Stomach (tissue), 9 donors: ENCODE results near the gene RPS15. TPM values are rescaled to one million over a fixed set of nuclear protein-coding genes. Genes with fewer than 3 reads are reported as not detected.

ENCODE experiments used
- DNase-seq, 2 donors: peaks; one replicate each; pipeline versions ENCODE4 v3.0.0 to v3.0.0-alpha.2; 2013 to 2019
- H3K27ac ChIP-seq, 5 donors: fragments of 200-600 bp in 4 of 5; sonication (generic) in 4 of 5; one replicate each; pipeline ENCODE4 v1.5.1; 2013 to 2019; ENCODE audit warnings: mild to moderate bottlenecking in 1 of 5, moderate library complexity in 1 of 5
- H3K27me3 ChIP-seq, 3 donors: fragments of 200-600 bp; sonication (generic); one replicate each; pipeline ENCODE4 v1.5.1; 2017 to 2019; ENCODE audit warnings: mixed run types in 1 of 3
- H3K36me3 ChIP-seq, 4 donors: fragments of 200-600 bp; sonication (generic); 1 replicate in 3 of 4; 2 replicates in 1 of 4; pipeline ENCODE4 v1.5.1; 2016 to 2019
- H3K4me1 ChIP-seq, 4 donors: fragments of 200-600 bp; sonication (generic); one replicate each; pipeline ENCODE4 v1.5.1; 2016 to 2019
- H3K4me3 ChIP-seq, 4 donors: fragments of 200-600 bp; sonication (generic) in 3 of 4; one replicate each; pipeline ENCODE4 v1.5.1; 2016 to 2019; ENCODE audit warnings: mild to moderate bottlenecking in 1 of 4
- H3K9me3 ChIP-seq, 4 donors: fragments of 200-600 bp; sonication (generic); one replicate each; pipeline ENCODE4 v1.5.1; 2016 to 2019
- EP300 ChIP-seq: sonication (generic); formaldehyde crosslinking; IDR thresholded peaks from one replicate; pipeline ENCODE4 v1.6.1; 2017; ENCODE audit warnings: antibody characterized with exemption
- POLR2A ChIP-seq, 4 donors: fragments of 450-650 bp; IDR thresholded peaks; one replicate each; pipeline ENCODE4 v1.6.1; 2016; ENCODE audit warnings: antibody characterized with exemption in 4 of 4, control low read depth in 2 of 4, mild to moderate bottlenecking in 1 of 4, moderate library complexity in 1 of 4
- POLR2AphosphoS5 ChIP-seq, 3 donors: sonication (generic); formaldehyde crosslinking; IDR thresholded peaks; one replicate each; pipeline ENCODE4 v1.6.1; 2016; ENCODE audit warnings: antibody characterized with exemption in 3 of 3
- WGBS, 5 donors: extraction: QIAGEN DNeasy Blood & Tissue Kit in 3 of 5; methylation state at CpG; one replicate each; pipeline versions ENCODE4 v1.1.5 to v1.1.7; 2013 to 2018; 5-methylcytosine and 5-hydroxymethylcytosine counted together
- intact Hi-C: fragments of 100-400 bp; cut with DNase I; formaldehyde crosslinking; loops from one replicate; pipeline ENCODE4 v1.15.1; 2023; ENCODE audit warnings: low total_unique reads
- polyA plus RNA-seq, 3 donors: library from polyadenylated mRNA; stranded (reverse); fragments of 200-250 nt; gene quantifications; one replicate each; pipeline ENCODE4 v1.2.3, GENCODE V29; 2013
- total RNA-seq, 5 donors: library from RNA; depleted of rRNA; stranded (reverse); fragments of >200 nt; gene quantifications; one replicate each; pipeline versions ENCODE4 v1.1.0 to v1.2.3, GENCODE V29; 2014 to 2016
- TF ChIP-seq, protein P1 (sequence below), 7 experiments: fragments of 450-650 bp in 4 of 7; fragments of 200-600 bp in 3 of 7; sonication (generic) in 3 of 7; IDR thresholded peaks; one replicate each; pipeline ENCODE4 v1.5.1; 2016 to 2019; ENCODE audit warnings: antibody characterized with exemption in 7 of 7, control low read depth in 2 of 7, mild to moderate bottlenecking in 1 of 7
- donor health status: healthy with polysubstance abuse.
- donor health status: Bipolar disorder and iron deficiency.
- donor health status: healthy.

Gene RPS15
- total and polyA plus RNA-seq, 8 donors = 428 to 4,539 (median 2,187) TPM

DNA sequence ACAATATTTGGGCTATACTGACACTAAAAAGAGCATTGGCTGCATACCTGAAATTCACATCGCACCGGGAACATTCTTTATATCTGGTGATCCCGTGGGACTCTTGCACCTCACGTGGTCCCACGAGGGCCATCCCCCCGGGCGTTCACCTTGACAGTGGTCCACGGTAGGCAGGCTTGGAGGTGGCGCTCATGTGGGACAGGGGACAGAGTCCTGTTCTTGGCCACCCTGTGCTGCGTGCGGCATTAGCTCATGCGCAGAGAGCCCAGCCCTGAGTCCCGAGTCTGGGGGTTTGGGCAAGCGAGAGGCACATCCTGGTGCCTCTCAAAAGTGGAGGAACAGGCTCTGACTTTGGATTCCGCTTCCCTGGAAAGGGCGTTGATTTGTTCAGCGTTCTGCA is 44.4 kb upstream of the RPS15 start:
- no peaks in the 10 kb centered on the region for H3K9me3 ChIP-seq
- H3K36me3 ChIP-seq = peaks cover 34 to 60% (median 57%) of the 10 kb centered on the region in 4 donors
- intact Hi-C loops = no loop called here
- no peaks in the 10 kb centered on the region for H3K27me3 ChIP-seq
- WGBS, 5 donors = 69 to 88% (median 74%) methylated on average over 12 to 17 of the region's 17 CpGs
- H3K4me3 ChIP-seq = no peak overlapping the region
- H3K4me1 ChIP-seq = peaks cover 23 to 33% (median 30%) of the 10 kb centered on the region in 4 donors
- H3K27ac ChIP-seq = no peak overlapping the region
- DNase-seq = no peak
- TF ChIP-seq EP300 (no peak), POLR2A (IDR thresholded peaks at IDR 0.05) (no peak), POLR2AphosphoS5 (IDR thresholded peaks at IDR 0.05) (no peak)
- TF ChIP-seq, protein P1, sequence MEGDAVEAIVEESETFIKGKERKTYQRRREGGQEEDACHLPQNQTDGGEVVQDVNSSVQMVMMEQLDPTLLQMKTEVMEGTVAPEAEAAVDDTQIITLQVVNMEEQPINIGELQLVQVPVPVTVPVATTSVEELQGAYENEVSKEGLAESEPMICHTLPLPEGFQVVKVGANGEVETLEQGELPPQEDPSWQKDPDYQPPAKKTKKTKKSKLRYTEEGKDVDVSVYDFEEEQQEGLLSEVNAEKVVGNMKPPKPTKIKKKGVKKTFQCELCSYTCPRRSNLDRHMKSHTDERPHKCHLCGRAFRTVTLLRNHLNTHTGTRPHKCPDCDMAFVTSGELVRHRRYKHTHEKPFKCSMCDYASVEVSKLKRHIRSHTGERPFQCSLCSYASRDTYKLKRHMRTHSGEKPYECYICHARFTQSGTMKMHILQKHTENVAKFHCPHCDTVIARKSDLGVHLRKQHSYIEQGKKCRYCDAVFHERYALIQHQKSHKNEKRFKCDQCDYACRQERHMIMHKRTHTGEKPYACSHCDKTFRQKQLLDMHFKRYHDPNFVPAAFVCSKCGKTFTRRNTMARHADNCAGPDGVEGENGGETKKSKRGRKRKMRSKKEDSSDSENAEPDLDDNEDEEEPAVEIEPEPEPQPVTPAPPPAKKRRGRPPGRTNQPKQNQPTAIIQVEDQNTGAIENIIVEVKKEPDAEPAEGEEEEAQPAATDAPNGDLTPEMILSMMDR (IDR thresholded peaks at IDR 0.05) = no peak

DNA sequence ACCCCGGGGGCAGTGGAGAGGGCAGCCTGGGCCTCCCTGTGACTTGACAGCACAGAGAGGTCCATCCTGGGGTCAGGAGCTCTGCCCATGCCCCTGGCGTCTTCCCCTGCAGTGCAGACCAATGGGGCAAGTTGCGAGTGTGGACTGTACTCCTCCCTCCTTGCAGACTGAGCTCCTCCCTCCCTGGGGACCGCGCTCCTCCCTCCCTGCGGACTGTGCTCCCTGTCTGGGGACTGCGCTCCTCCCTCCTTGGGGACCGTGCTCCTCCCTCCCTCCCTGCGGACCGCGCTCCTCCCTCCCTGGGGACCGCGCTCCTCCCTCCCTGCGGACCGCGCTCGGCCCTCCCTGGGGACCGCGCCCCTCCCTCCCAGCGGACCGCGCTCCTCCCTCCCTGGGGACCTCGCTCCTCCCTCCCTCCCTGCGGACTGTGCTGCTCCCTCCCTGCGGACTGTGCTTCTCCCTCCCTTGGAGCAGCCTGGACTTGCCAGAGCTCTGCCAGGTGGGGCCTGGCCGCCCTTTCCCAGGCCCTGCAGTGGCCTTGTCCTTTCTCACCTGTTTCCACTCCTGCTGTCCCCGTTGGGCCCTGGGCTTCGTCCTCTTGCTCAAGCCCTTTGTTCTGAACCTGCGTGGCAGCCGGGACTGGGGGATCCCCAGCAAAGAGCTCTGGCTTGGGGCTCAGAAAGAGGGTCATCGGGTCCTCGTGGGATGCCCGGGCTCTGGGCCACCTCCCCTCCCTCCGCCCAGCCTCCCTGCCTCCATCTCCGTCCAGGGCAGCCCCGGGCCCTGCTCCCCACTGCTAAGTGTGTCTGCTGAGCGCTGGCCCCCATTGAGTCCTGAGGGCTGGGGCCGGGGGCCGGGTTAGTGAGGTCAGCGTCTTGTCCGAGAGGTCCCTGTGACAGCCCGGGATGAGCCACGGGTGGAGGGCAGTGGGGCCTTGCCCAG is 43.7 kb upstream of the RPS15 start:
- no peaks in the 10 kb centered on the region for H3K27me3 ChIP-seq
- H3K9me3 ChIP-seq = no peaks in the 10 kb centered on the region
- DNase-seq = peak; percentile 57 to 82
- intact Hi-C loops = no loop called here
- peak overlapping the region in 1 of 5 donors; percentile 20 for H3K27ac ChIP-seq
- no peak for TF ChIP-seq EP300
- TF ChIP-seq POLR2A (IDR thresholded peaks at IDR 0.05) = no peak
- TF ChIP-seq, protein P1 (IDR thresholded peaks at IDR 0.05) = no peak
- TF ChIP-seq POLR2AphosphoS5 (IDR thresholded peaks at IDR 0.05) = no peak
- peaks cover 27 to 53% (median 50%) of the 10 kb centered on the region in 4 donors for H3K36me3 ChIP-seq
- H3K4me3 ChIP-seq = peak overlapping the region in 1 of 4 donors; percentile 26
- 38 to 59% (median 50%) methylated on average over 24 to 43 of the region's 43 CpGs for WGBS, 5 donors
- H3K4me1 ChIP-seq = peaks cover 23 to 34% (median 33%) of the 10 kb centered on the region in 4 donors

DNA sequence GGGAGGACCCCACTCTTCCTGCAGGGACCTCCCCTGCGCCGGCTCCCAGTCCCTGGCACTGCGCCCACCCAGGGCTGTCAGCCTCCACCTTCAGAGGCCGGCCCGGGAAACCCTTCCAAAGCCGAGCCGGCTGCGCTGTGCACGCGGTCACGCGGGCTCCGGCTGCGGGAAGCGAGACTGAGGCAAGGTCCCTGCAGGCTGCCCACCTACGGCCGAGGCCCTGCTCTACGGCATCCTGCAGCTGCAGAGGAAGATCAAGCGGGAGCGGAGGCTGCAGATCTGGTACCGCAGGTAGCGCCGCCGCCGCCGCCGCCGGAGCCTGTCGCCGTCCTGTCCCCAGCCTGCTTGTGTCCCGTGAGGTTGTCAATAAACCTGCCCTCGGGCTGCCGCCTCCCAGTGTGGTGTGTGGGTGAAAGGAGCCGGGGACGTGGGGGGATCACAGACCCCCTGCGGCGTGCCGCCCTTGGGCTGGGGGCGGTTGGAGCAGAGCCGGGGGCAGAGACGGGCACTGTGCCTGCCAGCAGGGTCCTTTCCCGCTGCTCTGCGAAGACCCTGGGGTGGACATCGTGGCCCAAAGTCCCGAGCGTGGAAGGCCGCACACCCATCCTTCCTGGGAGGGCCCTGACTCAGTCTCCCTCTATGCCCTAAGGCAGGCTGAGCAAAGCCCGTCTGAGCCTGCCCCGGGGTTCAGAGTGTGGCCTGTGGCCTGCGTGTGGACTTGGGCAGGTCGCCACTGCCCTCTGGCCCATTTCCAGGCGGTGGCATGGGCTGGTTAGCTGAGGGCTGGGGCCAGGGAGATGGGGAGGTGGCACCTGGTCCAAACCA is 42.8 kb upstream of the RPS15 start:
- TF ChIP-seq, protein P1 (IDR thresholded peaks at IDR 0.05) = no peak
- TF ChIP-seq EP300 (no peak), POLR2A (IDR thresholded peaks at IDR 0.05) (no peak), POLR2AphosphoS5 (IDR thresholded peaks at IDR 0.05) (no peak)
- peak in 1 of 2 donors; percentile 86 for DNase-seq
- H3K9me3 ChIP-seq = no peaks in the 10 kb centered on the region
- H3K36me3 ChIP-seq = peaks cover 24 to 44% (median 42%) of the 10 kb centered on the region in 4 donors
- no peaks in the 10 kb centered on the region for H3K27me3 ChIP-seq
- intact Hi-C loops = no loop called here
- 43 to 65% (median 58%) methylated on average over 12 to 52 of the region's 52 CpGs for WGBS, 5 donors
- peak overlapping the region in 1 of 4 donors; percentile 26 for H3K4me3 ChIP-seq
- H3K27ac ChIP-seq = peak overlapping the region in 1 of 5 donors; percentile 20
- H3K4me1 ChIP-seq = peaks cover 31 to 43% (median 41%) of the 10 kb centered on the region in 4 donors
